ENCODE measurements around the gene ZKSCAN3. TPM values are rescaled to one million over a fixed set of nuclear protein-coding genes. Genes with fewer than 3 reads are reported as not detected.

ZKSCAN3 gene
- total RNA-seq, 1 donor from 2014 or later, result 5.5 TPM

Other genes with a start within 250 kb of the ZKSCAN3 start
- 5.4 and 5.6 TPM in 2 replicates for gene ZSCAN16, start 225.3 kb upstream of the ZKSCAN3 start, total RNA-seq
- 18.6 and 19.5 TPM in 2 replicates for gene ZKSCAN8, start 208.1 kb upstream of the ZKSCAN3 start, total RNA-seq
- gene ZSCAN9, start 124.7 kb upstream of the ZKSCAN3 start, total RNA-seq, result 6.1 and 6.5 TPM in 2 replicates
- gene ZKSCAN4, start 97.7 kb upstream of the ZKSCAN3 start, total RNA-seq, result 6.0 and 6.4 TPM in 2 replicates
- gene NKAPL, start 90.7 kb upstream of the ZKSCAN3 start, total RNA-seq, result not detected in 2 replicates
- gene ZSCAN26, start 82.8 kb upstream of the ZKSCAN3 start, total RNA-seq, result 7.3 and 8.4 TPM in 2 replicates
- 2.4 and 2.8 TPM in 2 replicates for gene PGBD1, start 68.4 kb upstream of the ZKSCAN3 start, total RNA-seq
- 0.98 and 1.3 TPM in 2 replicates for gene ZSCAN31, start 13.8 kb upstream of the ZKSCAN3 start, total RNA-seq
- gene ZSCAN12, start 49.8 kb downstream of the ZKSCAN3 start, total RNA-seq, result 4.8 and 5.7 TPM in 2 replicates
- gene ZSCAN23, start 93.5 kb downstream of the ZKSCAN3 start, total RNA-seq, result 0.43 and 0.86 TPM in 2 replicates
- gene GPX6, start 165.8 kb downstream of the ZKSCAN3 start, total RNA-seq, result not detected in 2 replicates
- not detected in 2 replicates for gene GPX5, start 175.9 kb downstream of the ZKSCAN3 start, total RNA-seq

All from T-helper 2 cell treated with Interferon-gamma antibody and Interleukin-4, amounts not matched to agents 100 ng/mL and 5 ng/mL, for 36 hours (primary cell).